K562 (cell line): ENCODE results near the gene CCDC78. TPM values are rescaled to one million over a fixed set of nuclear protein-coding genes. Genes with fewer than 3 reads are reported as not detected.

Source experiments
- ATAC-seq: fragments of 200-7000 bp; cut with Tn5 transposase; 3 replicates; pipeline ENCODE4 v1.9.1; 2020; ENCODE audit warnings: moderate library complexity
- BruUV-seq: library from RNA; stranded (reverse); fragments of 400-500 nt; replicated peaks from 2 replicates; lab custom pipeline; 2021; lab: Mats Ljungman, UMichigan
- CTCF ChIA-PET: fragments of 300-600 bp; formaldehyde crosslinking; extraction: SDS; loops from one replicate; lab custom pipeline; 2021; ENCODE audit warnings: low intra/inter-chr PET ratio; lab: Yijun Ruan, JAX
- POLR2A ChIA-PET: fragments of 300-600, 350-650 bp; sonication (Branson Sonifier 250); formaldehyde crosslinking; extraction: SDS; loops from one replicate; lab custom pipeline; 2021; ENCODE audit warnings: antibody characterized with exemption, inconsistent platforms; lab: Yijun Ruan, JAX
- DNase-seq, 4 experiments: peaks; one replicate each; pipeline versions ENCODE4 v3.0.0 to v3.0.0-alpha.2; 2011 to 2018; ENCODE audit warnings: low spot score in 3 of 4, mixed read lengths in 3 of 4; ENCODE audit errors: extremely low read depth in 1 of 4
- FAIRE-seq: peaks from 2 replicates; lab custom pipeline; 2011; peaks lifted over from hg19 to GRCh38; lab: Jason Lieb, UNC
- H2AFZ ChIP-seq: 2 replicates; pipeline ENCODE4 v1.6.0; 2011; ENCODE audit warnings: low read depth, low read length, control low read depth, inconsistent platforms
- H3K27ac ChIP-seq: fragments of 200-600 bp; 3 replicates; pipeline ENCODE4 v1.8.0; 2011; ENCODE audit warnings: low read depth, mild to moderate bottlenecking, control low read depth, inconsistent platforms, low read length, moderate library complexity, mixed read lengths; ENCODE audit errors: extremely low read depth
- H3K27me3 ChIP-seq, 2 experiments: fragments of 300-600 bp in 1 of 2; 2 replicates in 1 of 2; 3 replicates in 1 of 2; pipeline versions ENCODE4 v1.6.0 to v1.8.0; 2011; ENCODE audit warnings: inconsistent platforms in 2 of 2, low read length in 2 of 2, mild to moderate bottlenecking in 1 of 2, mixed read lengths in 1 of 2, moderate library complexity in 1 of 2; ENCODE audit not compliant: control insufficient read depth in 2 of 2, insufficient read depth in 2 of 2
- H3K36me3 ChIP-seq: fragments of 300-600 bp; 3 replicates; pipeline ENCODE4 v1.8.0; 2011; ENCODE audit warnings: mild to moderate bottlenecking, low read length, inconsistent platforms; ENCODE audit not compliant: control insufficient read depth, insufficient read depth
- H3K4me1 ChIP-seq, 2 experiments: fragments of 200-600 bp in 1 of 2; replicated peaks in 1 of 2; 2 replicates in 1 of 2; 3 replicates in 1 of 2; pipeline versions ENCODE4 v1.5.1 to v1.8.0; 2011; ENCODE audit warnings: inconsistent platforms in 2 of 2, low read length in 2 of 2, mild to moderate bottlenecking in 1 of 2, mixed read lengths in 1 of 2, moderate library complexity in 1 of 2; ENCODE audit not compliant: control insufficient read depth in 2 of 2, insufficient read depth in 2 of 2
- H3K4me2 ChIP-seq: 2 replicates; pipeline ENCODE4 v1.6.1; 2011; ENCODE audit warnings: low read length, control low read depth, inconsistent platforms, mixed read lengths; ENCODE audit not compliant: insufficient read depth
- H3K4me3 ChIP-seq: fragments of 200-600 bp; sonication (generic), shearing (Covaris generic); 2 replicates; pipeline ENCODE4 v1.5.1; 2016; ENCODE audit warnings: control low read depth, inconsistent platforms
- H3K79me2 ChIP-seq: fragments of 200-600 bp; 3 replicates; pipeline ENCODE4 v1.8.0; 2011; ENCODE audit warnings: low read length, inconsistent platforms; ENCODE audit not compliant: control insufficient read depth, insufficient read depth
- H3K9ac ChIP-seq, 2 experiments: 2 replicates each; pipeline versions ENCODE4 v1.6.0 to v1.6.1; 2011; ENCODE audit warnings: low read depth in 2 of 2, low read length in 2 of 2, control low read depth in 1 of 2, inconsistent platforms in 1 of 2, mild to moderate bottlenecking in 1 of 2, mixed read lengths in 1 of 2; ENCODE audit not compliant: insufficient read depth in 1 of 2
- H3K9me1 ChIP-seq: one replicate; pipeline ENCODE4 v1.6.0; 2011; ENCODE audit warnings: inconsistent platforms, mild to moderate bottlenecking, low read length, moderate library complexity; ENCODE audit not compliant: control insufficient read depth, insufficient read depth
- H3K9me3 ChIP-seq: replicated peaks from 2 replicates; pipeline ENCODE4 v1.5.1; 2011; ENCODE audit warnings: low read depth, low read length, inconsistent platforms; ENCODE audit not compliant: control insufficient read depth, insufficient read depth
- H4K20me1 ChIP-seq: replicated peaks from 2 replicates; pipeline ENCODE4 v1.6.1; 2011; ENCODE audit warnings: low read length, inconsistent platforms, mixed read lengths; ENCODE audit not compliant: control insufficient read depth, insufficient read depth
- ARID1B ChIP-seq: fragments of 450-650 bp; IDR thresholded peaks from 2 replicates; pipeline ENCODE4 v1.6.1; 2016; ENCODE audit warnings: antibody characterized with exemption, mild to moderate bottlenecking, inconsistent platforms
- ASH1L ChIP-seq: fragments of 450-650 bp; IDR thresholded peaks from 2 replicates; pipeline ENCODE4 v1.6.1; 2018; ENCODE audit warnings: borderline replicate concordance, mild to moderate bottlenecking, low read depth; ENCODE audit not compliant: partially characterized antibody
- CHD1 ChIP-seq: fragments of 200-600 bp; sonication (generic); IDR thresholded peaks from one replicate; pipeline ENCODE4 v1.6.1; 2012; ENCODE audit warnings: mild to moderate bottlenecking, moderate library complexity, low read length, inconsistent platforms
- DIDO1 ChIP-seq: fragments of 450-650 bp; IDR thresholded peaks from 2 replicates; pipeline ENCODE4 v1.6.1; 2016; ENCODE audit warnings: low read depth, missing biosample characterization, missing genetic modification characterization
- E2F1 ChIP-seq: sonication (generic); formaldehyde crosslinking; IDR thresholded peaks from 2 replicates; pipeline ENCODE4 v1.8.1; 2023; ENCODE audit warnings: mild to moderate bottlenecking, missing genetic modification reagents, moderate library complexity
- E2F6 ChIP-seq, 2 experiments: IDR thresholded peaks; 2 replicates each; pipeline ENCODE4 v1.6.1; 2011; ENCODE audit warnings: borderline replicate concordance in 1 of 2, control low read depth in 1 of 2, low read depth in 1 of 2, low read length in 1 of 2, mild to moderate bottlenecking in 1 of 2, mixed read lengths in 1 of 2, moderate library complexity in 1 of 2; ENCODE audit not compliant: insufficient read depth in 1 of 2, insufficient read length in 1 of 2, poor library complexity in 1 of 2, severe bottlenecking in 1 of 2; ENCODE audit errors: extremely low read depth in 1 of 2
- HNRNPUL1 ChIP-seq: fragments of 200-400 bp; formaldehyde crosslinking; IDR thresholded peaks from 2 replicates; pipeline ENCODE4 v1.6.1; 2017; ENCODE audit warnings: low read length
- JUNB ChIP-seq: fragments of 450-650 bp; formaldehyde crosslinking; conservative IDR thresholded peaks from 2 replicates; pipeline ENCODE4 v1.4.0; 2020; ENCODE audit warnings: mild to moderate bottlenecking
- NR2C1 ChIP-seq, 2 experiments: fragments of 450-650 bp; IDR thresholded peaks; 2 replicates each; pipeline ENCODE4 v1.6.1; 2017; ENCODE audit warnings: mild to moderate bottlenecking in 2 of 2, antibody characterized with exemption in 1 of 2, inconsistent platforms in 1 of 2, missing compliant biosample characterization in 1 of 2, missing genetic modification characterization in 1 of 2
- NR2C2 ChIP-seq, 2 experiments: fragments of 200-800 bp in 1 of 2; sonication (Bioruptor generic) in 1 of 2; sonication (generic) in 1 of 2; formaldehyde crosslinking in 1 of 2; IDR thresholded peaks; 2 replicates each; pipeline versions ENCODE4 v1.6.1 to v1.8.0; 2016 to 2022; ENCODE audit warnings: mild to moderate bottlenecking in 1 of 2, missing compliant biosample characterization in 1 of 2, missing genetic modification characterization in 1 of 2, missing genetic modification reagents in 1 of 2
- NR2F6 ChIP-seq: fragments of 450-650 bp; formaldehyde crosslinking; IDR thresholded peaks from 2 replicates; pipeline ENCODE4 v1.4.0; 2020; ENCODE audit warnings: mild to moderate bottlenecking
- PCBP2 ChIP-seq: fragments of 200-400 bp; formaldehyde crosslinking; IDR thresholded peaks from 2 replicates; pipeline ENCODE4 v1.6.1; 2018; ENCODE audit warnings: low read length, low read depth, mild to moderate bottlenecking, moderate library complexity; ENCODE audit not compliant: poor library complexity, severe bottlenecking
- RAD21 ChIP-seq, 2 experiments: fragments of 250-450 bp in 1 of 2; fragments of 450-650 bp in 1 of 2; sonication (Bioruptor Pico) in 1 of 2; formaldehyde crosslinking in 1 of 2; IDR thresholded peaks in 1 of 2; conservative IDR thresholded peaks in 1 of 2; 2 replicates each; pipeline versions ENCODE4 v1.4.0 to v1.8.0; 2020 to 2022; ENCODE audit warnings: mild to moderate bottlenecking in 2 of 2, moderate library complexity in 1 of 2
- SNRNP70 ChIP-seq: fragments of 200-400 bp; formaldehyde crosslinking; optimal IDR thresholded peaks from 2 replicates; pipeline ENCODE3; 2017; ENCODE audit warnings: low read depth, low read length
- ZNF134 ChIP-seq: fragments of 250-450 bp; sonication (Bioruptor Pico); conservative IDR thresholded peaks from 2 replicates; pipeline ENCODE4 v1.4.0; 2020
- ZNF175 ChIP-seq: fragments of 200-800 bp; sonication (Bioruptor generic); IDR thresholded peaks from 2 replicates; pipeline ENCODE4 v1.6.1; 2016; ENCODE audit warnings: low read depth, mild to moderate bottlenecking, missing genetic modification characterization, missing compliant biosample characterization
- ZNF184 ChIP-seq: sonication (generic); formaldehyde crosslinking; IDR thresholded peaks from 2 replicates; pipeline ENCODE4 v1.5.0; 2020; ENCODE audit warnings: missing genetic modification reagents
- ZNF644 ChIP-seq: fragments of 200-800 bp; sonication (Bioruptor generic); IDR thresholded peaks from 2 replicates; pipeline ENCODE4 v1.6.1; 2016; ENCODE audit warnings: low read depth, missing genetic modification characterization, missing compliant biosample characterization
- ZNF79 ChIP-seq: fragments of 250-450 bp; sonication (Bioruptor Pico); IDR thresholded peaks from 2 replicates; pipeline ENCODE4 v1.4.0; 2020; ENCODE audit warnings: low read depth, mild to moderate bottlenecking, moderate library complexity
- WGBS: fragments of 100-300 bp; shearing (Covaris generic); methylation state at CpG from one replicate; pipeline ENCODE4 v1.1.6; 2016; ENCODE audit warnings: low coverage, mixed read lengths; ENCODE audit not compliant: insufficient coverage; ENCODE audit errors: missing lambda C conversion rate; 5-methylcytosine and 5-hydroxymethylcytosine counted together
- in situ Hi-C: fragments of 300-500 bp; cut with MboI; formaldehyde crosslinking; loops from 4 replicates; pipeline ENCODE4 v1.15.0; 2018; ENCODE audit warnings: inconsistent platforms, mixed read lengths
- intact Hi-C: fragments of 100-400 bp; cut with micrococcal nuclease; formaldehyde crosslinking; loops from 2 replicates; pipeline ENCODE4 v1.14.2; 2022
- polyA plus RNA-seq, 8 experiments: library from polyadenylated mRNA; depleted of rRNA in 4 of 8; stranded (reverse) in 5 of 8; unstranded in 3 of 8; fragments of >200 nt; fragmentation: Nextera tagmentation in 2 of 8; fragmentation: Illumina TruSeq in 1 of 8; extraction: Ambion mirVana in 2 of 8; extraction: Trizol in 1 of 8; gene quantifications; 2 replicates each; pipeline versions ENCODE4 v1.2.1 to v1.2.3, GENCODE V29; 2011 to 2014; ENCODE audit warnings: inconsistent platforms in 1 of 8, missing spikeins in 1 of 8
- total RNA-seq, 7 experiments: library from RNA; depleted of rRNA in 6 of 7; stranded (reverse); fragments of >200 nt in 6 of 7; fragmentation: Illumina TruSeq in 2 of 7; extraction: Trizol in 2 of 7; gene quantifications; 2 replicates each; pipeline versions ENCODE4 v1.2.1 to v1.2.3, GENCODE V29; 2011 to 2021; ENCODE audit warnings: low replicate concordance in 1 of 7

CCDC78 gene
- total and polyA plus RNA-seq, 9 of the 15 experiments (the other 6 are each of a cell fraction or from before 2014, with no cell fraction given) = 0.24 to 17.7 (median 2.9) TPM

GRCh38 chr16:694187-694862 lies 31.9 kb downstream of the CCDC78 start:
- ChIA-PET CTCF (no interaction called here), POLR2A (interaction anchor here (0.6 to 1.2 kb wide), 2 partner anchors 14 to 21 kb away, joined by 3 to 4 read pairs; no protein-coding TSS in a partner anchor)
- H3K79me2 ChIP-seq = peaks cover 11% of the 10 kb centered on the region; the same call in 2 of the 3 replicates
- no peaks in the 10 kb centered on the region for H3K9me3 ChIP-seq
- 10% methylated on average over 30 of the region's 64 CpGs for WGBS
- ATAC-seq (peak; percentile 51), DNase-seq (peak; percentile 43 to 48 (median 46)), FAIRE-seq (no peak)
- intact Hi-C loops = no loop called here
- in situ Hi-C loops = no loop called here
- no peak overlapping the region for H3K27ac ChIP-seq
- H3K4me2 ChIP-seq = peak overlapping the region; percentile 58; the same call in 1 of the 2 replicates
- H3K9me1 ChIP-seq = peaks cover 2% of the 10 kb centered on the region
- H4K20me1 ChIP-seq = no peaks in the 10 kb centered on the region
- H3K9ac ChIP-seq = peak overlapping the region in 1 of 2 experiments; percentile 81; a peak in 2 of 4 replicates
- H2AFZ ChIP-seq = 0 out of 2 replicates have a peak overlapping the region, but pooled peaks have one; percentile 40
- peaks cover under 1% of the 10 kb centered on the region; the same call in 1 of the 3 replicates for H3K36me3 ChIP-seq
- peak overlapping the region; percentile 45 for H3K4me3 ChIP-seq
- H3K4me1 ChIP-seq = peaks cover 9 to 64% of the 10 kb centered on the region in 2 experiments
- H3K27me3 ChIP-seq = peaks cover 6 to 12% of the 10 kb centered on the region in 2 experiments; a peak in 4 of 5 replicates
- BruUV-seq = no TSS peak
- no peak for TF ChIP-seq ZNF79 (CRISPR knock-in tag)
- TF ChIP-seq ZNF184 (CRISPR knock-in tag) = no peak
- TF ChIP-seq NR2F6 (CRISPR knock-in tag) = no peak
- TF ChIP-seq PCBP2 = no peak
- no peak for TF ChIP-seq SNRNP70
- no peak for TF ChIP-seq JUNB (CRISPR knock-in tag)
- peak; percentile 9 for TF ChIP-seq CHD1
- no peak for TF ChIP-seq ZNF175
- no peak for TF ChIP-seq HNRNPUL1
- no peak for TF ChIP-seq ARID1B
- TF ChIP-seq ZNF644 (tag) = no peak
- no peak for TF ChIP-seq E2F1 (CRISPR knock-in tag)
- peak in 1 of 2 experiments; percentile 55 for TF ChIP-seq E2F6 (IDR thresholded peaks at IDR 0.05; ENCODE audit: borderline replicate concordance in 1 of 2, extremely low read depth in 1 of 2, insufficient read depth in 1 of 2, insufficient read length in 1 of 2, low read depth in 1 of 2, low read length in 1 of 2, poor library complexity in 1 of 2, severe bottlenecking in 1 of 2)
- TF ChIP-seq ZNF134 = no peak
- no peak for TF ChIP-seq DIDO1 (tag)
- peak; percentile 33; the same call in 1 of the 2 replicates for TF ChIP-seq NR2C1 (IDR thresholded peaks at IDR 0.05)
- TF ChIP-seq NR2C1 (tag; IDR thresholded peaks at IDR 0.05) = peak; percentile 46; the same call in 1 of the 2 replicates
- TF ChIP-seq NR2C2 (CRISPR knock-in tag; IDR thresholded peaks at IDR 0.05) = peak; percentile 24; the same call in 1 of the 2 replicates
- no peak; the same call in 1 of the 2 replicates for TF ChIP-seq NR2C2 (tag; IDR thresholded peaks at IDR 0.05)
- no peak for TF ChIP-seq RAD21 (CRISPR knock-in tag; conservative IDR thresholded peaks at IDR 0.05 in 1 of 2, IDR thresholded peaks at IDR 0.05 in 1 of 2)
- TF ChIP-seq ASH1L = no peak
